SH-SY5Y (cell line): ENCODE results near the gene FAM111B.

Experiments used
- GATA2 ChIP-seq: IDR thresholded peaks from 2 replicates; pipeline ENCODE4 v1.6.1; 2011; ENCODE audit warnings: mild to moderate bottlenecking, low read depth, low read length
- GATA3 ChIP-seq: IDR thresholded peaks from 2 replicates; pipeline ENCODE4 v1.6.1; 2011; ENCODE audit warnings: low read depth, mild to moderate bottlenecking, low read length, moderate library complexity

- TF ChIP-seq GATA3 (no peak), GATA2 (no peak)
Observed at GRCh38 chr11:59141673-59142460, 34.8 kb downstream of the FAM111B start.
